ENCODE data around the gene THAP12. TPM values are rescaled to one million over a fixed set of nuclear protein-coding genes. Genes with fewer than 3 reads are reported as not detected.

THAP12 gene
- total RNA-seq, 2 donors from 2014 or later, result 39.6 to 46.2 TPM

DNA sequence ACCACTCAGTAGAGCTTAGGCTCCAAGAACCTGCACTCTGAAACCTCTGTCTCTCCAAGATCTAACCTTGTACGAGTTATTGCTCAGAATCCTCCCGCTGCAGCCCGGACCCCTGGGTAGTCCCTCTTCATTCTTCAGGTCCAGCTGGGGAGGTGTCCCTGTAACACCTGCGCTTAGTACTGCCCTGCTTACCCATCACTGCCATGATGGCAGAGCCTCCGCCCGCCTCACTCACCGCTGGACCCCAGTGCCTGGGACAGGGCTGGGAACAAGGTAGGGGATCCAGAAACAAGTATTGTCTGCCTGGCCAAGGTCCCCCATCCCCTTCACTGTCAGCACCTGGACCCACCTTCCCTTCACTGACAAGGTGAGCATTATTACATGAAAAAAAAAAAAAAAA lies 50.3 kb downstream of the THAP12 start:
- H3K27me3 Mint-ChIP-seq (ENCODE audit: insufficient read depth), result peaks cover 18% of the 10 kb centered on the region
- no peak overlapping the region for H3K4me3 Mint-ChIP-seq
- H3K27ac Mint-ChIP-seq, result no peak overlapping the region
- peaks cover 6% of the 10 kb centered on the region for H3K4me1 Mint-ChIP-seq
- TF ChIP-seq, protein P1, sequence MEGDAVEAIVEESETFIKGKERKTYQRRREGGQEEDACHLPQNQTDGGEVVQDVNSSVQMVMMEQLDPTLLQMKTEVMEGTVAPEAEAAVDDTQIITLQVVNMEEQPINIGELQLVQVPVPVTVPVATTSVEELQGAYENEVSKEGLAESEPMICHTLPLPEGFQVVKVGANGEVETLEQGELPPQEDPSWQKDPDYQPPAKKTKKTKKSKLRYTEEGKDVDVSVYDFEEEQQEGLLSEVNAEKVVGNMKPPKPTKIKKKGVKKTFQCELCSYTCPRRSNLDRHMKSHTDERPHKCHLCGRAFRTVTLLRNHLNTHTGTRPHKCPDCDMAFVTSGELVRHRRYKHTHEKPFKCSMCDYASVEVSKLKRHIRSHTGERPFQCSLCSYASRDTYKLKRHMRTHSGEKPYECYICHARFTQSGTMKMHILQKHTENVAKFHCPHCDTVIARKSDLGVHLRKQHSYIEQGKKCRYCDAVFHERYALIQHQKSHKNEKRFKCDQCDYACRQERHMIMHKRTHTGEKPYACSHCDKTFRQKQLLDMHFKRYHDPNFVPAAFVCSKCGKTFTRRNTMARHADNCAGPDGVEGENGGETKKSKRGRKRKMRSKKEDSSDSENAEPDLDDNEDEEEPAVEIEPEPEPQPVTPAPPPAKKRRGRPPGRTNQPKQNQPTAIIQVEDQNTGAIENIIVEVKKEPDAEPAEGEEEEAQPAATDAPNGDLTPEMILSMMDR (conservative IDR thresholded peaks at IDR 0.05), result no peak
- H3K9ac ChIP-seq (ENCODE audit: extremely low read depth, low read length, poor library complexity, severe bottlenecking), result no peak overlapping the region
- peaks cover 30% of the 10 kb centered on the region for H3K9me3 Mint-ChIP-seq
- no peaks in the 10 kb centered on the region for H3K36me3 ChIP-seq (ENCODE audit: control insufficient read depth, insufficient read depth, low read length)
- WGBS, 2 experiments (ENCODE audit: insufficient coverage in 1 of 2, insufficient read length in 1 of 2), result 89 to 96% methylated on average over 4 to 7 of the region's 7 CpGs
- H3K4me3 ChIP-seq (ENCODE audit: low read length), result no peak overlapping the region
- H3K27me3 ChIP-seq (ENCODE audit: control insufficient read depth, insufficient read depth, low read length, poor library complexity, severe bottlenecking), result peaks cover 10% of the 10 kb centered on the region
- H3K27ac ChIP-seq (ENCODE audit: low read depth, low read length), result no peak overlapping the region
- no peak for DNase-seq
- H3K36me3 Mint-ChIP-seq (ENCODE audit: low read depth), result peaks cover 2% of the 10 kb centered on the region
- H3K9me3 ChIP-seq (ENCODE audit: control insufficient read depth, low read length), result peaks cover 21% of the 10 kb centered on the region
- H3K4me1 ChIP-seq (ENCODE audit: control insufficient read depth, insufficient read depth, low read length), result no peaks in the 10 kb centered on the region

DNA sequence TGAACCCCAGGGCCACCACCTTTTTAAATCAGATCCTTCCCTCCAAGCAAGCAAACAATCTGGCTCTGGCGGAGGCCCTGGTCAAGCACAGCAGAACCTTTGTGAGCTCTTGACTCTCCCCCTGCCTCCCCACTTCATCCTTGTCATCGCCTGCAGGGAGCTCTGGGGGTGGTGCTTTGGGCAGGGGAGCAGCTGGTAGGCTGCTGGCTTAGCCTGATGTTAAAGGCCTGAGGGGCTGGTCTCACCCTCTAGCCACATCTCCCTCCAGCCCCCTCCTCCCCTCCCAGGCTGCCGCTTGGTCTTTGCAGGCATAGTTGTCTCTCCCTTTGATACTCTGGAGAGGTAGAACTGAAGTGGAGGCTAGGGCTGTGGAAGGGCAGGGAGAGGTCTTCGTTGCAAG lies 50.9 kb downstream of the THAP12 start:
- WGBS, 2 experiments (ENCODE audit: insufficient coverage in 1 of 2, insufficient read length in 1 of 2), result 60 to 80% methylated on average over 1 to 4 of the region's 4 CpGs

DNA sequence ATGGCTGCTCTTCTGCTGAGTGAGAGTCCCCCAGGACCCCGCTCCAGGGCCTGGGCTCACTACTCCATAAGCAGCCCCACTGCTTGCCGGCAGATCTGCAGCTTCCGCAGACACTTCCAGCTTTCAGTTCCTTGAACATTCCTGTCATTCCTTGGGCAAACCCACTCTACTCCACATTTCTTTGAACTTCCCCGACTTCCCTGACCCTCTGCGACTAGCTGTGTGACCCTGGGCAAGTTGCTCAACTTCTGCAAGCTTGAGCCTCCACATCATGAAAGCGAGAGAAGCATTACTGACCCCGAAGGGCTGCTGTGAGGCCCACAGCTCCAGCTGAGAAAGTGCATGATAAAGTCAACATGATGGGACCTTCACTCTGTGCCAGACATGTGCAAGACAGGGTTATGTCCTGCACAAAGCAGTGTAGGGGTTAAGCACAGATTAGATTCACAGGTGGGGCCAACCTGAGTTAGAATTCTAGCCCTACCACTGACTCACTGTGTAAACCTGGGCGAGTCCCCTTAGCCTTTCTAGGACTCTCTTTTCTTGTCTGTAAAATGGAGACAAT lies 51.8 kb downstream of the THAP12 start:
- Histone ChIP-seq H3K36me3 (ENCODE audit: control insufficient read depth, insufficient read depth, low read length) (no peaks in the 10 kb centered on the region), H3K9ac (ENCODE audit: extremely low read depth, low read length, poor library complexity, severe bottlenecking) (no peak overlapping the region), H3K9me3 (ENCODE audit: control insufficient read depth, low read length) (peaks cover 6% of the 10 kb centered on the region), H3K27ac (ENCODE audit: low read depth, low read length) (no peak overlapping the region), H3K27me3 (ENCODE audit: control insufficient read depth, insufficient read depth, low read length, poor library complexity, severe bottlenecking) (peaks cover 22% of the 10 kb centered on the region), H3K4me1 (ENCODE audit: control insufficient read depth, insufficient read depth, low read length) (no peaks in the 10 kb centered on the region), H3K4me3 (ENCODE audit: low read length) (no peak overlapping the region)
- Mint-ChIP-seq H3K9me3 (peaks cover 15% of the 10 kb centered on the region), H3K36me3 (ENCODE audit: low read depth) (no peaks in the 10 kb centered on the region), H3K4me3 (no peak overlapping the region), H3K4me1 (peaks cover 6% of the 10 kb centered on the region), H3K27ac (no peak overlapping the region), H3K27me3 (ENCODE audit: insufficient read depth) (peaks cover 32% of the 10 kb centered on the region)
- TF ChIP-seq, protein P1 (conservative IDR thresholded peaks at IDR 0.05), result no peak
- DNase-seq, result peak; percentile 71
- WGBS, 2 experiments (ENCODE audit: insufficient coverage in 1 of 2, insufficient read length in 1 of 2), result 57 to 74% methylated on average over 6 to 8 of the region's 8 CpGs

More for the DNA sequence above, 50.9 kb downstream of the THAP12 start:
- H3K27ac Mint-ChIP-seq, result no peak overlapping the region
- Histone ChIP-seq H3K27me3 (ENCODE audit: control insufficient read depth, insufficient read depth, low read length, poor library complexity, severe bottlenecking) (peaks cover 14% of the 10 kb centered on the region), H3K4me3 (ENCODE audit: low read length) (no peak overlapping the region), H3K9me3 (ENCODE audit: control insufficient read depth, low read length) (peaks cover 14% of the 10 kb centered on the region), H3K36me3 (ENCODE audit: control insufficient read depth, insufficient read depth, low read length) (no peaks in the 10 kb centered on the region), H3K27ac (ENCODE audit: low read depth, low read length) (peak overlapping the region; percentile 49), H3K4me1 (ENCODE audit: control insufficient read depth, insufficient read depth, low read length) (no peaks in the 10 kb centered on the region), H3K9ac (ENCODE audit: extremely low read depth, low read length, poor library complexity, severe bottlenecking) (no peak overlapping the region)
- no peak overlapping the region for H3K4me3 Mint-ChIP-seq
- peak; percentile 85 for DNase-seq
- TF ChIP-seq, protein P1 (conservative IDR thresholded peaks at IDR 0.05), result no peak
- H3K4me1 Mint-ChIP-seq, result peaks cover 6% of the 10 kb centered on the region
- H3K27me3 Mint-ChIP-seq (ENCODE audit: insufficient read depth), result peaks cover 23% of the 10 kb centered on the region
- H3K9me3 Mint-ChIP-seq, result peaks cover 24% of the 10 kb centered on the region
- no peaks in the 10 kb centered on the region for H3K36me3 Mint-ChIP-seq (ENCODE audit: low read depth)

Data from endodermal cell (in vitro differentiated cells).